GM12878 (cell line): Measurements from ENCODE around the gene SHC4. TPM values are rescaled to one million over a fixed set of nuclear protein-coding genes. Genes with fewer than 3 reads are reported as not detected.

Experiments
- BCL11A ChIP-seq: IDR thresholded peaks from 2 replicates; pipeline ENCODE4 v1.6.1; 2011; ENCODE audit warnings: low read depth, low read length
- CHD2 ChIP-seq: IDR thresholded peaks from 2 replicates; pipeline ENCODE4 v1.6.1; 2011; ENCODE audit warnings: low read depth, low read length, improper control_type of control experiment, borderline replicate concordance
- FOS ChIP-seq: IDR thresholded peaks from 3 replicates; pipeline ENCODE4 v1.6.1; 2011; ENCODE audit warnings: borderline replicate concordance; ENCODE audit not compliant: insufficient read length; ENCODE audit errors: extremely low read depth
- MEF2B ChIP-seq: fragments of 450-650 bp; IDR thresholded peaks from 2 replicates; pipeline ENCODE4 v1.6.1; 2018; ENCODE audit warnings: mild to moderate bottlenecking, moderate library complexity; ENCODE audit not compliant: partially characterized antibody, poor library complexity, severe bottlenecking
- MYC ChIP-seq: IDR thresholded peaks from 2 replicates; pipeline ENCODE4 v1.6.1; 2011; ENCODE audit warnings: mild to moderate bottlenecking, low read length, moderate library complexity, inconsistent platforms; ENCODE audit not compliant: insufficient read depth, insufficient replicate concordance, insufficient read length, severe bottlenecking
- POLR2AphosphoS5 ChIP-seq: IDR thresholded peaks from 2 replicates; pipeline ENCODE4 v1.6.1; 2011; ENCODE audit warnings: mild to moderate bottlenecking, low read length, inconsistent platforms
- SMAD1 ChIP-seq: fragments of 450-650 bp; IDR thresholded peaks from 2 replicates; pipeline ENCODE4 v1.6.1; 2018; ENCODE audit warnings: mild to moderate bottlenecking, low read depth; ENCODE audit not compliant: partially characterized antibody
- TCF3 ChIP-seq: IDR thresholded peaks from 2 replicates; pipeline ENCODE4 v1.6.1; 2012; ENCODE audit warnings: low read depth, mild to moderate bottlenecking, low read length, borderline replicate concordance; ENCODE audit not compliant: insufficient read depth
- TCF7 ChIP-seq: IDR thresholded peaks from 2 replicates; pipeline ENCODE4 v1.6.1; 2014; ENCODE audit warnings: antibody characterized with exemption, borderline replicate concordance
- ZNF687 ChIP-seq: fragments of 450-650 bp; IDR thresholded peaks from 2 replicates; pipeline ENCODE4 v1.6.1; 2017; ENCODE audit warnings: mild to moderate bottlenecking, moderate library complexity
- polyA plus RNA-seq, 11 experiments: library from polyadenylated mRNA; depleted of rRNA in 4 of 11; unstranded in 6 of 11; stranded (reverse) in 5 of 11; fragments of >200 nt; fragmentation: Nextera tagmentation in 4 of 11; fragmentation: Illumina TruSeq in 1 of 11; extraction: Ambion mirVana in 4 of 11; extraction: Trizol in 1 of 11; gene quantifications; 1 replicate in 1 of 11; 2 replicates in 10 of 11; pipeline versions ENCODE4 v1.2.1 to v1.2.3, GENCODE V29; 2011 to 2016; ENCODE audit warnings: inconsistent platforms in 2 of 11, missing spikeins in 2 of 11, low read depth in 1 of 11
- total RNA-seq, 4 experiments: library from RNA; depleted of rRNA in 3 of 4; stranded (reverse); fragments of >200 nt in 3 of 4; fragmentation: Illumina TruSeq in 1 of 4; extraction: Trizol in 1 of 4; gene quantifications; 2 replicates each; pipeline versions ENCODE4 v1.2.1 to v1.2.3, GENCODE V29; 2013 to 2021

Gene SHC4
- total and polyA plus RNA-seq, 10 of the 15 experiments (the other 5 are each of a cell fraction or from before 2014, with no cell fraction given) = 0.04 to 0.87 (median 0.14) TPM

GRCh38 chr15:48796521-48796920, 167.2 kb downstream of the SHC4 start (continued):
- TF ChIP-seq BCL11A (no peak), MYC (no peak), CHD2 (no peak), TCF7 (no peak), POLR2AphosphoS5 (no peak), TCF3 (no peak), ZNF687 (no peak), MEF2B (no peak), FOS (no peak), SMAD1 (no peak)
